ENCODE results near the gene INTS1. TPM values are rescaled to one million over a fixed set of nuclear protein-coding genes. Genes with fewer than 3 reads are reported as not detected.

INTS1 gene
- total RNA-seq, 2 donors from 2014 or later: 84.6 to 85.0 TPM

GRCh38 chr7:1470901-1471300 lies 33.3 kb downstream of the INTS1 start:
- no peak overlapping the region for H3K27ac Mint-ChIP-seq
- no peak for ATAC-seq

GRCh38 chr7:1468643-1469298 lies 35.4 kb downstream of the INTS1 start:
- no peaks in the 10 kb centered on the region for H3K36me3 Mint-ChIP-seq
- ATAC-seq (no peak), DNase-seq (ENCODE audit: low spot score in 2 of 2) (no peak)
- no peak overlapping the region for H3K27ac Mint-ChIP-seq
- H3K9me3 Mint-ChIP-seq: no peaks in the 10 kb centered on the region

More at GRCh38 chr7:1470901-1471300, 33.3 kb downstream of the INTS1 start:
- no peaks in the 10 kb centered on the region for H3K9me3 Mint-ChIP-seq
- H3K36me3 Mint-ChIP-seq: no peaks in the 10 kb centered on the region
- no peak for DNase-seq (ENCODE audit: low spot score in 2 of 2)

GRCh38 chr7:1468203-1468602 lies 36.0 kb downstream of the INTS1 start:
- no peak for DNase-seq (ENCODE audit: low spot score in 2 of 2)
- no peaks in the 10 kb centered on the region for H3K36me3 Mint-ChIP-seq
- ATAC-seq: no peak
- no peaks in the 10 kb centered on the region for H3K9me3 Mint-ChIP-seq
- H3K27ac Mint-ChIP-seq: no peak overlapping the region

- Mint-ChIP-seq H3K9me3 (no peaks in the 10 kb centered on the region), H3K36me3 (no peaks in the 10 kb centered on the region), H3K27ac (peak overlapping the region in 1 of 2 donors; percentile 13)
- ATAC-seq (no peak), DNase-seq (ENCODE audit: low spot score in 2 of 2) (no peak)
These were observed 37.5 kb downstream of the INTS1 start for GRCh38 chr7:1466524-1467271.

GRCh38 chr7:1464694-1465093 lies 39.5 kb downstream of the INTS1 start:
- ATAC-seq: no peak

GRCh38 chr7:1463676-1464223 lies 40.4 kb downstream of the INTS1 start:
- ATAC-seq (no peak), DNase-seq (ENCODE audit: low spot score in 2 of 2) (no peak)
- no peaks in the 10 kb centered on the region for H3K9me3 Mint-ChIP-seq
- no peaks in the 10 kb centered on the region for H3K36me3 Mint-ChIP-seq
- H3K27ac Mint-ChIP-seq: no peak overlapping the region

More at GRCh38 chr7:1464694-1465093, 39.5 kb downstream of the INTS1 start:
- H3K36me3 Mint-ChIP-seq: no peaks in the 10 kb centered on the region
- no peak for DNase-seq (ENCODE audit: low spot score in 2 of 2)
- no peaks in the 10 kb centered on the region for H3K9me3 Mint-ChIP-seq
- no peak overlapping the region for H3K27ac Mint-ChIP-seq

GRCh38 chr7:1461646-1462375 lies 42.4 kb downstream of the INTS1 start:
- DNase-seq (ENCODE audit: low spot score in 2 of 2): no peak
- no peaks in the 10 kb centered on the region for H3K36me3 Mint-ChIP-seq
- no peaks in the 10 kb centered on the region for H3K9me3 Mint-ChIP-seq
- no peak for ATAC-seq
- peak overlapping the region in 1 of 2 donors; percentile 23 for H3K27ac Mint-ChIP-seq

- no peaks in the 10 kb centered on the region for H3K9me3 Mint-ChIP-seq
- DNase-seq (ENCODE audit: low spot score in 2 of 2): no peak
- ATAC-seq: no peak
- H3K27ac Mint-ChIP-seq: peak overlapping the region in 1 of 2 donors; percentile 54
- H3K36me3 Mint-ChIP-seq: no peaks in the 10 kb centered on the region
These were observed 43.2 kb downstream of the INTS1 start for GRCh38 chr7:1460821-1461645.

- Mint-ChIP-seq H3K36me3 (no peaks in the 10 kb centered on the region), H3K27ac (peak overlapping the region in 1 of 2 donors; percentile 54), H3K9me3 (no peaks in the 10 kb centered on the region)
- ATAC-seq (peak in 1 of 2 donors; percentile 1), DNase-seq (ENCODE audit: low spot score in 2 of 2) (peak in 1 of 2 donors; percentile 24)
These were observed 44.0 kb downstream of the INTS1 start for GRCh38 chr7:1459920-1460820.

GRCh38 chr7:1459512-1459892 lies 44.7 kb downstream of the INTS1 start:
- Mint-ChIP-seq H3K27ac (no peak overlapping the region), H3K9me3 (no peaks in the 10 kb centered on the region), H3K36me3 (no peaks in the 10 kb centered on the region)
- DNase-seq (ENCODE audit: low spot score in 2 of 2): peak; percentile 98 to 99
- ATAC-seq: peak; percentile 93 to 96

- Mint-ChIP-seq H3K36me3 (no peaks in the 10 kb centered on the region), H3K9me3 (no peaks in the 10 kb centered on the region), H3K27ac (peak within 1 kb of the TSS in 1 of 2 donors; percentile 54)
- peak; percentile 22 to 67 for DNase-seq (ENCODE audit: low spot score in 2 of 2)
- peak in 1 of 2 donors; percentile 57 for ATAC-seq
These were observed 45.3 kb downstream of the INTS1 start, which contains the start of gene MICALL2 for GRCh38 chr7:1458683-1459511. TSS of gene MICALL2 (minus strand) at chr7:1459470. CDS start at chr7:1459326, 144 bp downstream.

- ATAC-seq: no peak
- H3K9me3 Mint-ChIP-seq: no peaks in the 10 kb centered on the region
- no peaks in the 10 kb centered on the region for H3K36me3 Mint-ChIP-seq
These were observed 46.1 kb downstream of the INTS1 start for GRCh38 chr7:1457949-1458682.

GRCh38 chr7:1457059-1457948 lies 46.9 kb downstream of the INTS1 start:
- no peak for ATAC-seq
- no peaks in the 10 kb centered on the region for H3K36me3 Mint-ChIP-seq
- no peak overlapping the region for H3K27ac Mint-ChIP-seq
- no peaks in the 10 kb centered on the region for H3K9me3 Mint-ChIP-seq
- no peak for DNase-seq (ENCODE audit: low spot score in 2 of 2)

More at GRCh38 chr7:1457949-1458682, 46.1 kb downstream of the INTS1 start:
- no peak for DNase-seq (ENCODE audit: low spot score in 2 of 2)
- no peak overlapping the region for H3K27ac Mint-ChIP-seq

All from activated naive CD4-positive, alpha-beta T cell treated with anti-CD3 and anti-CD28 coated beads, Interleukin-2, amount 50 U/mL, for 72 hours (primary cell).